Activated naive CD4-positive, alpha-beta T cell treated with anti-CD3 and anti-CD28 coated beads, Interleukin-2, amount 50 U/mL, for 72 hours (primary cell): ENCODE data around the gene CA7. TPM values are rescaled to one million over a fixed set of nuclear protein-coding genes. Genes with fewer than 3 reads are reported as not detected.
"Not testable (repeated sequence)": the region's sequence is repeated elsewhere in the genome, so short reads cannot be mapped to it uniquely, and the experiment has no call there.

Experiments used
- ATAC-seq, 2 donors: fragments of 150-1000 bp; cut with Tn5 transposase; 2 replicates each; pipeline ENCODE4 v1.10.0; 2021; ENCODE audit warnings: mild to moderate bottlenecking in 2 of 2, moderate library complexity in 2 of 2
- DNase-seq, 2 donors: peaks; one replicate each; pipeline ENCODE4 v3.0.0; 2021 to 2022; ENCODE audit warnings: low spot score in 2 of 2
- H3K27ac Mint-ChIP-seq, 2 donors: one replicate each; pipeline ENCODE4 v1.8.0; 2022; ENCODE audit warnings: mild to moderate bottlenecking in 2 of 2, mixed read lengths in 2 of 2
- H3K36me3 Mint-ChIP-seq, 2 donors: one replicate each; pipeline ENCODE4 v1.8.0; 2022; ENCODE audit warnings: mixed read lengths in 2 of 2
- H3K9me3 Mint-ChIP-seq, 2 donors: one replicate each; pipeline ENCODE4 v1.8.0; 2022; ENCODE audit warnings: mixed read lengths in 2 of 2
- total RNA-seq, 2 donors: library from RNA; stranded (reverse); gene quantifications; one replicate each; pipeline ENCODE4 v1.2.3, GENCODE V29; 2022

Gene CA7
- total RNA-seq, 2 donors from 2014 or later: not detected

DNA sequence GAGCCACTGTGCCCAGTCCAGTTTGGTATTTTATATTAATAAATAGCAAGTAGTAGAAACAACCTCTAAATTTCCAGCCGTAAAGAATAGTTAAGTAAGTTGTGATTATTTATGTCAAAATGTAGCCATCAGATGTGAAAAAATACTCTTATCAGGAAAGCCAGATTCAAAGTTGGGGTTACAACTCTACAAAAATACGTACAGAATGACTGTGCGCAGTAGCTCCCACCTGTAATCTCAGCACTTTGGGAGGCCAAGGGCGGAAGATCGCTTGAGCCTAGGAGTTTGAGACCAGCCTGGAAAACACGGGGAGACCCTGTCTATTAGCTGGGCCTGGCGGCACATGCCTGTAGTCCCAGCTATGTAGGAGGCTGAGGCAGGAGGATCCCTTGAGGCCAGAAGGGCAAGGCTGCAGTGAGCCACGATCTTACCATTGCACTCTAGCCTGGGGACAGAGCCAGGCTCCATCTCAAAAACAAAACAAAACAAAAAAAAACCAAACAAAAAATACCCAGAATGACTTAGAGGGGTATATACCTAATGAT lies 37.8 kb downstream of the CA7 start:
- no peaks in the 10 kb centered on the region for H3K9me3 Mint-ChIP-seq
- ATAC-seq (no peak), DNase-seq (no peak)
- H3K36me3 Mint-ChIP-seq: peaks cover 21 to 24% of the 10 kb centered on the region in 2 donors
- no peak overlapping the region for H3K27ac Mint-ChIP-seq

DNA sequence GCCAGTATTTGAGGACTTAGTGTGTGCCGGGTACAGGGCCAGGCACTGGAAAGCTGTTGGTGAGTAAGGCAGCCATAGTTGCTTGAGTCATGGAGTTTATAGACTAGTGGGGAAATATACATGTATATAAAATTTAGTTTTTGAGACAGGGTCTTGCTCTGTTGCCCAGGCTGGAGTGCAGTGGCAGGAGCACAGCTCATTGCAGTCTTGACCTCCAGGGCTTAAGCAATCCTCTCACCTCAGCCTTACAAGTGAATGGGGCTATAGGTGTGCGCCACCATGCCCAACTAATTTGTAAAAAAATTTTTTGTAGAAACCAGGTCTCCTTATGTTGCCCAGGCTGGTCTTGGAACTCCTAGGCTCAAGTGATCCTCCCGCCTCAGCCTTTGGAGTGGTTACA lies 38.5 kb downstream of the CA7 start:
- no peak for ATAC-seq
- Mint-ChIP-seq H3K9me3 (no peaks in the 10 kb centered on the region), H3K36me3 (peaks cover 21 to 24% of the 10 kb centered on the region in 2 donors)

DNA sequence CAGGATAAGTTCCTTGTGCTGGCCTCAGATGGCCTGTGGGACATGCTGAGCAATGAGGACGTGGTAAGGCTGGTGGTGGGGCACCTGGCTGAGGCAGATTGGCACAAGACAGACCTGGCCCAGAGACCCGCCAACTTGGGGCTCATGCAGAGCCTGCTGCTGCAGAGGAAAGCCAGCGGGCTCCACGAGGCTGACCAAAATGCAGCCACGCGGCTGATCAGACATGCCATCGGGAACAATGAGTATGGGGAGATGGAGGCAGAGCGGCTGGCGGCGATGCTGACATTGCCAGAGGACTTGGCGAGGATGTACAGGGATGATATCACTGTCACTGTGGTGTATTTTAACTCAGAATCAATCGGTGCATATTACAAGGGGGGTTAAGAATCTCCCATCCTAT lies 41.3 kb downstream of the CA7 start:
- Mint-ChIP-seq H3K27ac (no peak overlapping the region), H3K9me3 (no peaks in the 10 kb centered on the region), H3K36me3 (peaks cover 17 to 29% of the 10 kb centered on the region in 2 donors)
- DNase-seq (no peak), ATAC-seq (no peak)

More for the DNA sequence above, 38.5 kb downstream of the CA7 start:
- DNase-seq: no peak
- H3K27ac Mint-ChIP-seq: no peak overlapping the region

DNA sequence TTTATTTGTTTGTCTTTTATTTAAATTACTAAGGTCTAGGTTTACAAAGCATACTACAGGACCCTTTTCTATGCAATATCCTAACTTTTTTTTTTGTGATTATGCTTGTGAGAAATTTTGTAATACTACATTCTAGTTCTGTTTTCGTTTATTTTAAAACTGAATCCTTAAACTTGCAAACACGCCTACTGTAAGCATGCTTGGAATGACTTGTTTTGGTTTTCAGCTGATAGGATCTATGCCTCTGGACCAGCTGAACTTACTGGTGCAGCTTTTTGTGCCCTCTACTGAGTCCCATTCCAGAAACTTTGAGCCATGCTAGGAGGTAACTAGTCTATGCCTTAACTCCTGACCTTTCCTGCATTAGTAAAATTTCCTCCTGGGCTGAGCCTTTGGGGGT lies 42.1 kb downstream of the CA7 start:
- ATAC-seq (no peak), DNase-seq (no peak)
- Mint-ChIP-seq H3K27ac (no peak overlapping the region), H3K36me3 (peaks cover 15 to 27% of the 10 kb centered on the region in 2 donors), H3K9me3 (no peaks in the 10 kb centered on the region)

DNA sequence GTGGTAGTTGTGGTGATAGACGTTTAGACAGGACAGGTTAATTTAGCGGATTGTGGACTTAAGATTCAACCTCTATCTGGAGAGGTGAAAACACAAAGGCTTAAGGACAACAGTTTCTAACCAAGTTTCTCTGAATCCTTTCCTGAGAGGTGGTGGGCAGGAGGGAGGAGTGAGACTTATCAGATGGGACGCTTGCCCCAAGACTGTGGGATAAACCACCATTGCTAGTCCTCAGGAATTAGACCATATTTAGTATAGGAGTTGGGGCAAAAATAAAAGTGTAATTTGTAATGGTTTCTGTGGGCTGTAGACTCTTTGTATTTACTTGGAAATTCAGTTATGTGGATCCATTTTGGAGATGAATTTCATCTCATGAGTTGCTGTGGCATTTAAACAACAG lies 42.7 kb downstream of the CA7 start:
- ATAC-seq (no peak), DNase-seq (no peak)
- Mint-ChIP-seq H3K9me3 (no peaks in the 10 kb centered on the region), H3K36me3 (peaks cover 15 to 27% of the 10 kb centered on the region in 2 donors), H3K27ac (no peak overlapping the region)

DNA sequence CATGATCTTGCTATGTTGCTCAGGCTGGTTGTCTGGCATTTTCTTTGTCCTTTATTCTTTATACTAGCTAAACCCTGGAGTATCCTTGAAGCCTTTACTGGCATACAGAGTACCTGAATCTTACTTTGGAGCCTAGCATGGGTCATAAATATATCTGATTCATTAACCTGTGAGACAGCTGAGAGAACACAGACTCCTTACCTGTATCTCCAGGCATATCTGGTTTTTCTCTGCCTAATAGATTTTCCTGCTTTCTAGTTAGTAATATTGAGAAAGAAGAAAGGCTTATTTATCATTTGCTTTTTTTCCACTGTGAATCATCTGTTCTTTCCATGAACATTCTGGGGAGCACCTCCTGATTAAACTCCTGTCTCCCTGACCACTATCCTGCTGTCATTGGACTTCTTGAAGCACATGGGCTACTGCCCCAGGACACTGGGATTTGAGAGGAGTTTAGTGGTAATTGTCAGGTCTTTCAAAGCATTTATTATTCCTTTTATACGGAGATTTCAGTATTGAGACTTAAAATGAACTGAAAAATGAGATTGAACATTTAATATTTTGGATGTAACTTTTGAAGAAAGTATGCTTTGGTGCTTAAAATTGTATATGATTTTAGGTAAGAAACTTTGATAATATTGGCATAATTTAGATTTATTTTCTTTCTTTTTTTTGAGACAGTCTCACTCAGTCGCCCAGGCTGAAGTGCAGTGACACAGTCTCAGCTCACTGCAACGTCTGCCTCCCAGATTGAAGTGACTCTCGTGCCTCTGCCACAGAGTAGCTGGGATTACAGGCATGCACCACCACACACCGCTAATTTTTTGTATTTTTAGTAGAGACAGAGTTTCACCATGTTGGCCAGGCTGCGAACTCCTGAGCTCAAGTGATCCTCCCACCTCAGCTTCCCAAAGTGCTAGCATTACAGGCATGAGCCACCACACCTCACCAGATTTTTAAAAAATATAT lies 44.7 kb downstream of the CA7 start:
- H3K36me3 Mint-ChIP-seq: peaks cover 15 to 27% of the 10 kb centered on the region in 2 donors
- no peaks in the 10 kb centered on the region for H3K9me3 Mint-ChIP-seq
- no peak for DNase-seq
- ATAC-seq: peak in 1 of 2 donors; percentile 48
- H3K27ac Mint-ChIP-seq: peak overlapping the region; percentile 47 to 61

DNA sequence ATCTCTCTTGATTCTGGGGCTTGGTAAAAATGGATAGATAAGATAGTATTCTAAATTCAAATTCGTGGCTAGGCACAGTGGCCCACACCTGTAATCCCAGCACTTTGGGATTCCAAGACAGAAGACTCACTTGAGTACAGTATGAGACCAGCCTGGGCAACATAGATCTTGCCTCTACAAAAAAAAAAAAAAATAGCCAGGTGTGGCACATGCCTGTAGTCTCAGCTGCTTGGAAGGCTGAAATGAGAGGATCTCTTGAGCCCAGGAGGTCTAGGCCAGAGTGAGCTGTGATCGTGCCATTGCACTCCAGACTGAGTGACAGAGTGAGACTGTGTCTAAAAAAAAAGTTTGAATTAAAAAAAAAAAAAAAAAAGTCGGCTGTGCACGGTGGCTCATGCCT lies 45.4 kb downstream of the CA7 start:
- H3K9me3 Mint-ChIP-seq: no peaks in the 10 kb centered on the region
- no peak for DNase-seq
- H3K27ac Mint-ChIP-seq: no peak overlapping the region
- no peak for ATAC-seq
- peaks cover 9 to 21% of the 10 kb centered on the region in 2 donors for H3K36me3 Mint-ChIP-seq

DNA sequence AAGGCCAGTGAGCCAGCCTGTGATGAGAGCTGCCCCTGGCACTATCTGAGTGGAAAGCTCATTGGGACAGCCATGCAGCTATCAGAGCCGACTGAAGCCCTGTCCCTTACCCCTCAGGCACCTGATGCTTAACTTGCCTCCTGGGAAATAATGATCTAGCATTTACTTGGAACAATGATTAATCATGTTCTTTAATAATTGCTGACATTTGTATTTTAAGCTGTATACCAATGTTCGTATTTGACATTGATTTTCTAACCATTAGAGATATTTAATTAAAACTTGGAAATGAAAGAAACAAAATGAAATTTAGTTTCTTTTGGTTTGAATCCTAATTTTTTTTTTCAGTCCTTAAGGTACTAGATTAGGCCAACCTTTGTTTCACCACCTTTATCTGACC lies 46.6 kb downstream of the CA7 start:
- no peaks in the 10 kb centered on the region for H3K9me3 Mint-ChIP-seq
- H3K36me3 Mint-ChIP-seq: peaks cover 0 to 11% of the 10 kb centered on the region in 2 donors
- DNase-seq (no peak), ATAC-seq (no peak)
- peak overlapping the region in 1 of 2 donors; percentile 41 for H3K27ac Mint-ChIP-seq

DNA sequence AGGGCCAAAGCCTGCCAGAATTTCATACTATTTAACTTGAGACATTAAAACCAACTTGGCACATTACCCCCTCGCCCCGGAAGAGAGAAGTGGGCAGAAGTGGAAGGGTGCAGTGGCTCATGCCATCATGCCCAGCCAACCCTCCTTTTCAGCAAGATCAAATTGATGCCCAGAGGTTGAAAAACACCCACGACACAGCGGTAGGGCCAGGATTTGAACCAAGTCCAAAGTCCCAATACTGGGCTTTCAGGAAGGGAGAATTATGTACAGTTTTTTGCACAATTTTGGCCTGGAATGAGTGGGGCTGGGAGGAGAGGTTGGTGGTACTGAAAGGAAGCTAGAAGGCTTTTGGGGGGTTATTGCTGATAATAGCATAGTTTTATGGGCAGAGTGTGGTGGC lies 47.1 kb downstream of the CA7 start:
- ATAC-seq: no peak
- DNase-seq: no peak
- no peaks in the 10 kb centered on the region for H3K9me3 Mint-ChIP-seq
- peaks cover 0 to 9% of the 10 kb centered on the region in 2 donors for H3K36me3 Mint-ChIP-seq
- peak overlapping the region; percentile 22 to 41 for H3K27ac Mint-ChIP-seq

DNA sequence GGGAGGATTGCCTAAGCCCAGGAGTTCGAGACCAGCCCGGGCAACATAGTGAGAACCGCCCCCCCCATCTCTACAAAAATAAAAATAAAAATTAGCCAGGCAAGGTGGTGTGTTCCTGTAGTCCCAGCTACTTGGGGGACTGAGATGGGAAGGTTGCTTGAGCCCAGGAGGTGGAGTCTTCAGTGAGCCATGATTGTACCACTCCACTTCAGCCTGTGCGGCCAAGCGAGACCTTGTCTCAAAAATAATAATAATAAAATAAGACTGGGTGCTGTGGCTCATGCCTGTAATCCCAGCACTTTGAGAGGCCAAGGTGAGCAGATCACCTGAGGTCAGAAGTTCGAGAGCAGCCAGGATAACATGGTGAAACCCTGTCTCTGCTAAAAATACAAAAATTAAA lies 47.6 kb downstream of the CA7 start:
- DNase-seq (no peak), ATAC-seq (no peak)
- Mint-ChIP-seq H3K36me3 (peaks cover 0 to 9% of the 10 kb centered on the region in 2 donors), H3K27ac (no peak overlapping the region), H3K9me3 (no peaks in the 10 kb centered on the region)

DNA sequence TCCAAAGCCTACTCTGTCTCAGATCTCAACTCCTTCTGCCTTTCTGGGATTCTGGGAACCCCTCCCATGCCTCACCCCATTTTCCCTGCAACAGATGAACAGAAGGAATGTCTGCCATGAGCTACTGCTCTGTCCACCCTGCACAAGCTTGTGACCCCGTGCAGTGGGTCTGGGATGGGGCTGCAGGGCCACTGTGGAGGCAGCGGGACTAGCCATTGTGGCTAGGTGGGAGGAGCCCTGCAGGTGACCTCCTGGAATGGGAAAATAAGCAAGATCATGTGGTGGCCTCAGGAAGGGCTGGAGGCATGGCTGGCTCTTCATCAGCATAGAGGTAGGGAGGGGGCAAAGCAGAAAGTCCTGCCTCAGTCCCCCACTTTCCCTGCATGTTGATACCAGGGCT lies 49.8 kb downstream of the CA7 start:
- Mint-ChIP-seq H3K27ac (no peak overlapping the region), H3K9me3 (no peaks in the 10 kb centered on the region), H3K36me3 (no peaks in the 10 kb centered on the region)
- DNase-seq: no peak
- no peak for ATAC-seq

DNA sequence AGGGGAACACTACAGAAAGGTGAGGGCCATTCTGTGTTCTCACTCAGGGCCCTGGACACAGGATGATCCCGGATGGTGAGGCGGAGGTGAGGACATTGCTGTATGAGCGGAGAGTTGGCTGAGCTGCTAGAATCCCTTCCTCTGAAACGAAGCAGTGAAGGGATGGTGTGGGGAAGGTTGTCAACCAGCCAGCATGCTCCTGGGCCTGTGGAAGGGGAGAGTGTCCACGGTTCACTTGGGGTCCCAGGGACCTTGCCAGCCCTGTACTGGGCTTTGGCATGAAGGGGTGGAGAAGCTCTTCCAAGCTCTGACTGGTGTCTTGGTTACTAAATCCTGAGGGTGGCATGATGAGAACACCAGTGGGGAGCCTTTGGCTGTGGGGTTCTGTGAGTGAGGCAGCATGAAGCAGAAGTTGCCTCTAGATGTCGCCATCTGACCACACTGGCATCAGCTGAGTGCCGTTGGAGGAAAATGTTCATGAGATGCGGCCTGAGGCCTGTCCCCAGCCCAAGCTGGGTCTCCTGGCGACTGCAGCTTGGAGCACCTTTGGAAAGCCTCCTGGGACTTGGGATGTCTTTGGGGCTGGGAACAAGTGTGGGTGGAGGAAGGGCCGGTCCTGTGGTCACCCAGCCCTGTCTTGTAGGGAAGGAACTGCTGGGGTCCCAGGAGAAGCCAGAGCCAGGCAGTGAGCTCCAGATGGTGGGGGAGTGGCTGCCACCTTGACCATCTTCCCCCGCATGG lies 50.9 kb downstream of the CA7 start:
- ATAC-seq (peak; percentile 88), DNase-seq (peak in 1 of 2 donors; percentile 61)
- Mint-ChIP-seq H3K36me3 (no peaks in the 10 kb centered on the region), H3K27ac (no peak overlapping the region), H3K9me3 (no peaks in the 10 kb centered on the region)

DNA sequence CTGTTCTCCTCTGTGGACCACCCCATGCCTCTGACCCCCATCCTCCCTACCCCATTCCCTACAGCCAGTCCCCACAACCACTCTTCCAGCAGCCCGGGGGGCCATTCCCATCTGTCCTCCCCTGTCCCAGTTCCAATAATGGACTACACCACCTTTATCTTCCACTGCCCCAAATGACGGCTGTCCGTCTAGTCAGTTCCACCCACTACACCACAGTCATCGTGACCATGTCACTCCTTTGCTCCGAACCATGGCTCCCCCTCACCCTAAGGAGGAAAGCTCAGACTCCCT lies 51.4 kb downstream of the CA7 start:
- Mint-ChIP-seq H3K27ac (peak overlapping the region in 1 of 2 donors; percentile 44), H3K9me3 (no peaks in the 10 kb centered on the region), H3K36me3 (no peaks in the 10 kb centered on the region)
- DNase-seq (no peak), ATAC-seq (no peak)

DNA sequence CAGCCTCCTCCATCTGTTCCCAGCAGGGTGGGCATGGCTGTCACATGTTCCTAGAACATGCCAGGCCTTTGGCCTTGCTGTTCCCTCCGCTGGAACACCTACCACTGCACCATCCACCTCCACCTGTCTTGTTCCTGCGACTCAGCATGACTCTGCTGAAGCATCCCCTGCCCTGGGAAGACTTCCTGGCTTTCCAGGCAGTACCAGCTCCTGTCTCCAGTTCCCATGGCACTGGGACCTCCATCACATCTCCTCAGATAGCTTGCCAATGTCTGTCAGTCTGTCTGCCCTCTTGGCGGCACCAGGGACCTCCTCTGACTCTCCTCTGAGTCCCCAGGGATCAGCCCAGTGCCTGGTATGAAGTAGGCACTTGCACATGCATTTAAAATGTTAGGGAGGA lies 51.8 kb downstream of the CA7 start:
- Mint-ChIP-seq H3K27ac (peak overlapping the region in 1 of 2 donors; percentile 44), H3K9me3 (no peaks in the 10 kb centered on the region), H3K36me3 (no peaks in the 10 kb centered on the region)
- ATAC-seq (no peak), DNase-seq (no peak)

DNA sequence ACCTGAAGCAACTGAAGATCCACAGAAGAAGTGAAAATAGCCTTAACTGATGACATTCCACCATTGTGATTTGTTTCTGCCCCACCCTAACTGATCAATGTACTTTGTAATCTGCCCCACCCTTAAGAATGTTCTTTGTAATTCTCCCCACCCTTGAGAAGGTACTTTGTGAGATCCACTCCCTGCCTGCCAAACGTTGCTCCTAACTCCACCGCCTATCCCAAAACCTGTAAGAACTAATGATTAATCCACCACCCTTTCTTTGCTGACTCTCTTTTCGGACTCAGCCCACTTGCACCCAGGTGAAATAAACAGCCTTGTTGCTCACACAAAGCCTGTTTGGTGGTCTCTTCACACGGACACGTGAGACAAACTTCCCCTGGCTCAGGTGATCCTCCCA lies 52.5 kb downstream of the CA7 start:
- H3K36me3 Mint-ChIP-seq, H3K9me3 Mint-ChIP-seq, DNase-seq, ATAC-seq, H3K27ac Mint-ChIP-seq: not testable (repeated sequence)

DNA sequence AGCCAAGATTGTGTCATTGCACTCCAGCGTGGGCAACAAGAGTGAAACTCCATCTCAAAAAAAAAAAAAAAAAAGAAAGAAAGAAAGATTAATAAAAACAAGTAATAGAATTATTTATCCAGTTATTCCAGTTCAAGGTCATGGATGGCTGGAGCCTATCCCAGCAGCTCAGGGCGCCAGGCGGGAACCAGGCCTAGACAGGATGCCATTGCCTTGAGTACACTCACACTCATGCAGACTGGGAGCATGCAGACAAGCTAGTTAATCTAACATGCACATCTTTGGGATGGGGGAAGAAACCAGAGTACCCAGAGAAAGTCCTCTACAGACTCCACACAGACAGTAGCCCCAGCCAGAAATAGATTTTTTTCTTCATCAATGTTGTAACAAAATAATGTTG lies 54.0 kb downstream of the CA7 start:
- no peak for ATAC-seq
- DNase-seq: no peak
- no peaks in the 10 kb centered on the region for H3K36me3 Mint-ChIP-seq
- no peaks in the 10 kb centered on the region for H3K9me3 Mint-ChIP-seq
- no peak overlapping the region for H3K27ac Mint-ChIP-seq

DNA sequence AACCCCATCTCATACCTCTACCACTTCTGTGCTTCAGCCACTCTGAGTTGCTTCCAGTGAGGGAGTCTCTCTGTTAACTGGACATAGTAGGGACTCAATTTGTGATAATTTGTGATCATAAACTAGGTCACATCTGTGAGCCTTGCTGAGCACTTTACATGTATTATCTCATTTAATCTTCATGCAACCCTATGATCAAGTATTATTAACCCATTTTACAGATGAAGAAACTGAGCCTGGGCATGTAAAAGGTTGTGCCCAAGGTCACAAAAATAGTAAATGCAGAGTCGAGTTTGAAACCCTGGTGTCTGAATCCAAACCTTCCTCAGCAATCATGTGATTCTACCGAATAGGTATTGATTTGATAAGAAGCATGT lies 54.7 kb downstream of the CA7 start:
- Mint-ChIP-seq H3K27ac (peak overlapping the region in 1 of 2 donors; percentile 49), H3K9me3 (no peaks in the 10 kb centered on the region), H3K36me3 (no peaks in the 10 kb centered on the region)
- ATAC-seq: no peak
- DNase-seq: no peak
